ENCODE results near the gene PRIMPOL.

- no peak for TF ChIP-seq CTCF (IDR thresholded peaks at IDR 0.05)
- TF ChIP-seq POLR2A (IDR thresholded peaks at IDR 0.05; ENCODE audit: low read depth) = no peak
- no peak for TF ChIP-seq POLR2AphosphoS5 (IDR thresholded peaks at IDR 0.05)
These were observed 29.2 kb upstream of the PRIMPOL start for GRCh38 chr4:184620212-184620867.

All from esophagus muscularis mucosa (tissue), 3 donors.